SK-N-MC (cell line): ENCODE measurements around the gene DIDO1.
A peak's percentile ranks its signal among the peaks of the same experiment; 100 is the strongest.

ENCODE experiments used
- EZH2 ChIP-seq: fragments of 200-600 bp; sonication (generic); IDR thresholded peaks from one replicate; pipeline ENCODE4 v1.6.1; 2017; ENCODE audit warnings: antibody characterized with exemption
- FOXP2 ChIP-seq: optimal IDR thresholded peaks from 2 replicates; pipeline ENCODE3; 2011; ENCODE audit warnings: mild to moderate bottlenecking, moderate library complexity; ENCODE audit not compliant: insufficient read depth; ENCODE audit errors: extremely low read length, control extremely low read depth
- POLR2AphosphoS5 ChIP-seq: IDR thresholded peaks from 2 replicates; pipeline ENCODE4 v1.6.1; 2012; ENCODE audit warnings: mild to moderate bottlenecking, low read depth, low read length, borderline replicate concordance

DNA sequence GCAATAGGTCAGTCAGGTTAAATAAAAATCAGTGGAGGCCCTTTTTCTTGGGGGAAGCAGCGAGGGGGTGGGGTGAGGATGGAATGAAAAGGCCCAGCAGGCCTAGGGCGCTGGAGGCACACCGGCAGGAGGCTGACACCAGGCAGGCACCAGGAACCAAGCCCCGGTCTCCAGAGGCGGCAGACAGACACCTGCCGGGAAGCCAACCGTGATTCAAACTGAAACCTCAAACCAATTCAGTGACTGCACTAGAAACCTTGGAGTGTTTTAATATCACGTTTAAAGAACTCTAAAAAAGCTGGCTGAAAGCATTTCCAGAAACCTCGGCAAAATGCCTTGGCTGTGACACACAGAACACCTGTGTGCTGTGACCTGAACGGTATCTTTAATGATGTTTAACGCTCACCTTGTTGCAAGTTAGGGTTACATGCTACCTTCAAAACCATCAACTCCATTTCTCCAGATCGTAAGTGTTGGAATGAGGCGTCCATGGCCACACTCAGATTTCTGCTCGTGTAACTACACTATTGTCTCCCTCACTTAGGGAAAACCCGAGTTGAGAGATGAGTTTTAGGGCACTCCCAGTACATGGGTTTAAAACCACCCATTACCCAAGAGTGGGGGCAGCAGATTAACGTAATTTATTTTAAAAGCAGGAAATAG, 27.2 kb downstream of the DIDO1 start:
- peak; percentile 15; the same call in 1 of the 2 replicates for TF ChIP-seq POLR2AphosphoS5
- TF ChIP-seq EZH2 = no peak
- no peak for TF ChIP-seq FOXP2
